Effector memory CD8-positive, alpha-beta T cell (primary cell): ENCODE measurements around the gene NAV2.
"Not testable (repeated sequence)": the region's sequence is repeated elsewhere in the genome, so short reads cannot be mapped to it uniquely, and the experiment has no call there.

Source experiments
- ATAC-seq: fragments of 150-1000 bp; cut with Tn5 transposase; replicated peaks from 2 replicates; pipeline ENCODE4 v1.10.0; 2021; ENCODE audit warnings: mild to moderate bottlenecking, moderate library complexity
- DNase-seq, 3 experiments: peaks; one replicate each; pipeline ENCODE4 v3.0.0; 2021
- H3K27ac Mint-ChIP-seq, 2 donors: one replicate each; pipeline ENCODE4 v1.8.0; 2022; ENCODE audit warnings: mild to moderate bottlenecking in 2 of 2, mixed read lengths in 2 of 2, moderate library complexity in 2 of 2
- H3K27me3 Mint-ChIP-seq, 2 donors: one replicate each; pipeline ENCODE4 v1.8.0; 2022; ENCODE audit warnings: mixed read lengths in 2 of 2
- H3K36me3 Mint-ChIP-seq: one replicate; pipeline ENCODE4 v1.8.0; 2022; ENCODE audit warnings: mild to moderate bottlenecking, moderate library complexity, mixed read lengths; ENCODE audit not compliant: insufficient read depth
- H3K4me1 Mint-ChIP-seq, 2 donors: one replicate each; pipeline ENCODE4 v1.8.0; 2022; ENCODE audit warnings: low read depth in 2 of 2, mixed read lengths in 2 of 2
- H3K4me3 Mint-ChIP-seq, 2 donors: one replicate each; pipeline ENCODE4 v1.8.0; 2022; ENCODE audit warnings: mild to moderate bottlenecking in 2 of 2, mixed read lengths in 2 of 2, moderate library complexity in 2 of 2
- H3K9me3 Mint-ChIP-seq, 2 donors: one replicate each; pipeline ENCODE4 v1.8.0; 2022; ENCODE audit warnings: mixed read lengths in 2 of 2

NAV2 gene

DNA sequence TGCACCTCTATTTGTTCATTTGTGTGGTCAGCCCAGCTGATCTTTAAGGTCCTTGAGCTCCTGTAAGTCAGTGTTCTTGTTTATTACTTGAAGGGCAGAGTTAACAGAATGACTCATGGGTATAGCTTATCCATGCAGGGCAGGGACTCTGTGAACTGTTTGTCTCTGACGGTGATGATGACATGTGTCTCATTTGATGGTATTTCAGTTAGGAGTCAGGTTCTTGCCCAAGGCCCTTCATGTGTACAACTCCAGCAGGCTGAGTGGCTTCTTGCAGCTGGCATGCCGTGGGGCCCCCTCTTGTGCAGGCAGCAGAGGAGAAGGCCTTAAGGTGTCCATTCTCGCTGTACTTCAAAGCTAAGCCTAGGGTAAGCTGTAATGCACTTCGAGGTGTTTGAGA, 282.5 kb downstream of the NAV2 start:
- ATAC-seq = no peak
- H3K36me3 Mint-ChIP-seq = no peaks in the 10 kb centered on the region
- peaks cover 22 to 27% of the 10 kb centered on the region in 2 donors for H3K27me3 Mint-ChIP-seq
- DNase-seq = no peak
- H3K4me3 Mint-ChIP-seq = no peak overlapping the region
- no peaks in the 10 kb centered on the region for H3K9me3 Mint-ChIP-seq
- H3K4me1 Mint-ChIP-seq = no peaks in the 10 kb centered on the region
- H3K27ac Mint-ChIP-seq = no peak overlapping the region

DNA sequence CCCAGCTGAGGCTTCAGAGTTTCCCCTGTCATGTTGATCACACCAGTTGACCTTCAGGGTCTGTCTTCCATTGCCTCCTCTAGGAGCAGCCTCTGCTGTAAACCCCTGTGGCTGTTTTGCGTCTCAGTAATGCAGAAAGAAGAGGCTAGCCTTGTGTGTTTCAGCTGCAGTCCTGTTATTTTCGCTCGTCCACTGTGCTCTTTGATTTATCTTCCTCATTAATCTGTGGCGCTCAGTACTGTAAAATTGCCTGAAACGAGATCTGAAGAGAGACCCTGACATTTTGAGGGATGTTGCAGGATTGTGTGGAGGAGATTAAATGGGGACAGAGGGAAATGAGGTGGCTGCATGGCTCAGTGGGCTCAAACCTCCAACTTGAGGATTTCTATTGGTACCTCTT, 283.9 kb downstream of the NAV2 start:
- no peak for ATAC-seq
- Mint-ChIP-seq H3K27ac (no peak overlapping the region), H3K4me3 (no peak overlapping the region), H3K27me3 (peaks cover 28 to 40% of the 10 kb centered on the region in 2 donors), H3K4me1 (no peaks in the 10 kb centered on the region), H3K36me3 (no peaks in the 10 kb centered on the region), H3K9me3 (no peaks in the 10 kb centered on the region)
- DNase-seq = no peak

DNA sequence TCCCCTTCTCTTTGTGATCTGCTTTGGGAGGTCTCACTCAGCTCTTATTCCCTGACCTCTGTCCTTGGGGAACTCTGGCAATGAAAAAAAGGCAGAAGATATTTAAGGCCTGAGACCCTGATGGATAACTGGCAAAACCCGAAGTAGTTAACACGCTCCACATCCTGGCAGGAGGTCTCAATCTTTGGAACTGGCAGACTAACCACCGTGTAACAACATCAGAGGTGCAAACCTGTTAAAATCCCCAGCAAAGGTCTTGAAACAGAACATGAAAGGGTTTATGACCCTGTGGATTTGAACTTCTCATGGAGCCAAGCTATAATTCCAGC, 287.3 kb downstream of the NAV2 start:
- ATAC-seq = no peak
- Mint-ChIP-seq H3K36me3 (no peaks in the 10 kb centered on the region), H3K27me3 (peaks cover 23 to 58% of the 10 kb centered on the region in 2 donors), H3K4me3 (no peak overlapping the region), H3K27ac (no peak overlapping the region), H3K9me3 (no peaks in the 10 kb centered on the region), H3K4me1 (no peaks in the 10 kb centered on the region)
- DNase-seq = no peak

DNA sequence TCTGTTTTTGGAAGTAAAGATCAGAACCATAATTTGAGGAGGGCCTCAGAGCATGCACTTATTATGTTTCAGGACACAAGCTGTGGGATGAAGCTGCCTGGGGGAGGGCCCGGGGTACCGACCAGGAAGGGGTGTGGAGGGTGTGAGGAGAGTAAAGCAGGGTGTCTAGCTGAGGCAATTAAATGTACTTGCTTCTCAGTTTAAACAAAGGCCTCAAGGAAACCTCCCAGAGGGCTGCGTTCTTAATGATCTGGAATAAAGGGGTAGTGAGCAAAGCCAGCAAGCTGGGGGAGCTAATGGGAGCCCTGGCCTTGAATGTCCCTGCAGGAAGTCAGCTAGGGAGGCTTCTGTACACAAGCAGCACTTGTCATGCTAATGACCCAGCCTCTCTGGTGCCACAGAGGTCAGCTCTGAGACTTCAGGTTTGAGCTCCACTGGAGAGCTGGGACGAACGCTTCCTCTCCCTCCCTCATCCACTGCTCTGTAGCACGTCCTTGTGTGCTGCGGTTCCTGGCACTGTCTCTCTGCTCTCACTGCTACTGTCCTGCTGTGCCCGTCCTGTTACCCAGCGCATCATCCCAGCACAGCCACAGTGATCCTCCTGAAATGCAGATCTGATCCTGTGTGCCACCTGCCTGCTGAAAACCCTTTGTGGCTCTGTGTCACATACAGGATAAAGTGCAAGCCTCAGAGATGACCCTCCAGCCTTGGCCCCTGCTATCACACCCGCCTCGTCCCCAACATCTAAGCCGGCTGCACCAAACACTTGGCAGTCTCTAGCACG, 287.9 kb downstream of the NAV2 start:
- peaks cover 23 to 58% of the 10 kb centered on the region in 2 donors for H3K27me3 Mint-ChIP-seq
- ATAC-seq = no peak
- DNase-seq = no peak

DNA sequence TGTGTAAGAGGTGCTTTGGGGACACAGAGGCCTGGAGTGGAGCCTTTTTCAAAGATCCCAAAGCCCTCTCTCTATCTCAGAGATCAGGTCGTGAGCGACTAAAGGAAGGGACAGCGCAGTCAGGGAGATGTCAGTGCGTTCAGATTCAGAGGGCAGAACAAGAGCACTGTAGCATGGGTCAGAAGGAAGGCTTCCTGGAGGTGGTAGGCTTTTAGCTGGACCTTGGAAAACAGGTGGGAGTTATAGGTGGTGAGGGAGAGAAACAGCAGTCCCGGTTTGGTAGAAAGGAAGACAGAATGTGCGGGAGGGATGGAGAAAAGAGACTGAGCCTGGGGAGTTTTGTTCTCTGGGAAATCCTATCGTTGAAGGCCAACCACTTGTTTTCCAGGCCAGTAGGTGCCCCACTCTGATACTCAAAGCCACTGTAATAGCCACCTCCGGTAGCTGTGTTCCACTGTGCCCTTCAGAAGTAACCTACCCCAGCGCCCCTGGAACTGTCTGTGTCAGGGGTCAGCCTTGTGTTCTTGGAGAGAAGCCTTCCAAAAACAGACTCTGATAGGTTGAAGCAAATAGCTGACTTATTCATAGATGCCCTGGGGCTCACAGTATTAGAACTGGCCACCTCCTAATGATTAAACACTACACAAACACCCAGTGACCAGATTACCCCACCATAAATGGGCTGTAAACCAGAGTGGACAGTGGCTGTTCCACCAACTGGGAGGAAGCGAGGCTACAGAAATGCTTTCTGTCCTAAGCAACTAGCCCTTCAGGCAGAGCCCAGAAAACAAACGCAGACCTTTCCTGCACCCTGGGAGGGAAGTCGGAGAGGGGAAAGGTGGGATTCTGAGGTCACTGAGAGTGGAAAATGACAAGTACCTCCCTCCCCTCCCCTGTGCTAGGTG, 289.9 kb downstream of the NAV2 start:
- no peak overlapping the region for H3K27ac Mint-ChIP-seq
- no peaks in the 10 kb centered on the region for H3K4me1 Mint-ChIP-seq
- H3K4me3 Mint-ChIP-seq = no peak overlapping the region
- ATAC-seq (no peak), DNase-seq (no peak)
- peaks cover 23 to 48% of the 10 kb centered on the region in 2 donors for H3K27me3 Mint-ChIP-seq
- H3K9me3 Mint-ChIP-seq = no peaks in the 10 kb centered on the region
- H3K36me3 Mint-ChIP-seq = no peaks in the 10 kb centered on the region

More for the DNA sequence above, 287.9 kb downstream of the NAV2 start:
- Mint-ChIP-seq H3K9me3 (no peaks in the 10 kb centered on the region), H3K4me3 (no peak overlapping the region), H3K4me1 (no peaks in the 10 kb centered on the region), H3K27ac (no peak overlapping the region), H3K36me3 (no peaks in the 10 kb centered on the region)

DNA sequence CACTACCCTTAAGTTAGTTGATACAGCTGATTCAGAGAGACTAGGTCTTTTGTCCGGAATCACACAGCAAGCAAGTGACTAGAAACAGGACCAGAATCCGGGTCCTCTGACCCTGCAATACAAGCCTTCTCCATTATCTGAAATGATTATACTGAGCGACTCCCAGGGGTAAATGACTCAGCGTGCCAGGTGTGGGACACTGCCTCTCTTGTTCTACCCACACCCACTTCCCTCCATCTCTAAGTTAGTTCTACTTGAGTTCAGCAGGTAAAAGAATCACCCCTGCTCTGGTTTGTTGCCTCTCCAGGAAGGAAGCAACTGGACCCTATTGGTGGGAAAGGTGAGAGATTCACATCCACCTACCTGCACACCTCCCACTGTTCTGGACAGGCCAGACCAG, 290.7 kb downstream of the NAV2 start:
- ATAC-seq (no peak), DNase-seq (no peak)
- Mint-ChIP-seq H3K36me3 (no peaks in the 10 kb centered on the region), H3K9me3 (no peaks in the 10 kb centered on the region), H3K4me3 (no peak overlapping the region), H3K4me1 (no peaks in the 10 kb centered on the region), H3K27me3 (peaks cover 19 to 42% of the 10 kb centered on the region in 2 donors), H3K27ac (no peak overlapping the region)

DNA sequence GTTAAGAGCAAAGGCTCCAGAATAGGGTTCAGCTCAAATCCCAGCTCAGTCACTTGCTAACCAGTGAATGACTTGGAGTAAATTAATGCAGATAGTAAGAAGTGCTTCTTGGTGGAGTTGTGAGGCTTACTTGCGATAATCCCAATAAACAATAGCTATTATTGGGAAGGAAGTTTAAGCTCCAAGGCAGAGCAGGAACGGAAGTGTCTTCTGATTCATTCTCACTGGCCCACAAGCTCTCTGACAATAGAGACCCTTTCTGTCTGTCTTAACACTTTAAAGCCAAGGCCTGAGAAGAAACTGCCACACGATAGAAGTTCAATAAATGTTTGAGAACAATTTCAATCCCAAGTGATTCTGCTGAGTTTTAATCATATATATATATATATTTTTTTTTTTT, 292.2 kb downstream of the NAV2 start:
- peaks cover 10 to 34% of the 10 kb centered on the region in 2 donors for H3K27me3 Mint-ChIP-seq
- ATAC-seq = no peak

DNA sequence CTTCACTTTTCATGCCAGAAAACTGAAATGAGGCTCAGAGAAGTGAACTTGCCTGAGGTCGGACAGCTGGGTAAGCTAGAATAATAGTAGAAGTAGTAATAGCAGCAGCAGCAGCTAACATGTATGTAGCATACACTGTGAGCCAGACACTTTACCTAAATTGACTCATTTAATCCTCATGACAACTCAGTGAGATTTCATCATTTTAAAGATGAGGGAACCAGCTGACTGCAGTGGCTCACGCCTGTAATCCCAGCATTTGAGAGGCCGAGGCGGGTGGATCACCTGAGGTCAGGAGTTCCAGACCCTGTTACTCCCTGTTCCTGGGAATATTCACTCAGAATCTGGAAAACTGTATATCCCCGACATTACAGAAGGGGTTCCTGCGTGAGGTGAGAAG, 293.1 kb downstream of the NAV2 start:
- H3K4me3 Mint-ChIP-seq = no peak overlapping the region
- H3K4me1 Mint-ChIP-seq = no peaks in the 10 kb centered on the region
- no peaks in the 10 kb centered on the region for H3K9me3 Mint-ChIP-seq
- ATAC-seq (no peak), DNase-seq (no peak)
- peaks cover 6 to 25% of the 10 kb centered on the region in 2 donors for H3K27me3 Mint-ChIP-seq
- H3K27ac Mint-ChIP-seq = no peak overlapping the region
- no peaks in the 10 kb centered on the region for H3K36me3 Mint-ChIP-seq

More for the DNA sequence above, 292.2 kb downstream of the NAV2 start:
- no peaks in the 10 kb centered on the region for H3K9me3 Mint-ChIP-seq
- DNase-seq = no peak
- H3K27ac Mint-ChIP-seq = no peak overlapping the region
- H3K4me3 Mint-ChIP-seq = no peak overlapping the region
- no peaks in the 10 kb centered on the region for H3K4me1 Mint-ChIP-seq
- no peaks in the 10 kb centered on the region for H3K36me3 Mint-ChIP-seq

DNA sequence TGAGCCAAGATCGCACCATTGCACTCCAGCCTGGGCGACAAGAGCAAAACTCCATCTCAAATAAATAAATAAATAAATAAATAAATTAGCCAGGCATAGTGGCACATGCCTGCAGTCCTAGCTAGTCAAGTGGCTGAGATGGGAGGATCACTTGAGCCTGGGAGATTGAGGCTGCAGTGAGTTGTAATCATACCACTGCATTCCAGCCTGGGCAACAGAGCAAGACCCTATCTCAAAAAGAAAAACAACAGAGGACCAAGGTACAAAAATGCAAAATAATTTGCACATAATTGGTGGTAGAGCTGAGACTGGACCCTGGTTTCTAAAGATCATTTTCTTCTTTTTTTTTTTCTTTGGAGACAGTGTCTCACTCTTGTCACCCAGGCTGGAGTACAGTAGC, 294.0 kb downstream of the NAV2 start:
- H3K4me1 Mint-ChIP-seq, ATAC-seq, DNase-seq, H3K36me3 Mint-ChIP-seq, H3K27ac Mint-ChIP-seq, H3K4me3 Mint-ChIP-seq, H3K9me3 Mint-ChIP-seq: not testable (repeated sequence)
- H3K27me3 Mint-ChIP-seq = peaks cover 0 to 17% of the 10 kb centered on the region in 2 donors

DNA sequence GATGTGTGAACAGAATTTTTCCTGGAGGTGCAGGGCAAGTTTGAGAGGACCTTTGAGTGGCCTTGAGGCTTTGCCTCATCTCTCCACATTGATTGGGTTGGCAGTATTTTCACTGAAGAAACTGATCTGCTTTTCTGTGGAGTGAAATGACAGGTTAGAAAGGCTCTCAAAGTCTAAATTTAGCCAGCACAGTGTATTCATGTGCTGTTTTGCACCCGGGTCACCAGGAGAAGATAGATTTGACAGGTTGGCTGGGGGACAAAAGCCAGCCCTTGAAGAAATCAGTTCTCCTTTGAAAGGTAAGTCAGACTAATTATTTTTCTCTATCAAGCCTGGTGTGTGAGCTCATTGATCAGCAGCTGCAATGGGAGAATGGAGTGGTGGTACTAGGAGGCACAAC, 294.7 kb downstream of the NAV2 start:
- DNase-seq (no peak), ATAC-seq (no peak)
- peaks cover 3% of the 10 kb centered on the region for H3K36me3 Mint-ChIP-seq
- no peak overlapping the region for H3K4me3 Mint-ChIP-seq
- no peaks in the 10 kb centered on the region for H3K9me3 Mint-ChIP-seq
- no peaks in the 10 kb centered on the region for H3K4me1 Mint-ChIP-seq
- no peak overlapping the region for H3K27ac Mint-ChIP-seq
- peaks cover 2 to 11% of the 10 kb centered on the region in 2 donors for H3K27me3 Mint-ChIP-seq

DNA sequence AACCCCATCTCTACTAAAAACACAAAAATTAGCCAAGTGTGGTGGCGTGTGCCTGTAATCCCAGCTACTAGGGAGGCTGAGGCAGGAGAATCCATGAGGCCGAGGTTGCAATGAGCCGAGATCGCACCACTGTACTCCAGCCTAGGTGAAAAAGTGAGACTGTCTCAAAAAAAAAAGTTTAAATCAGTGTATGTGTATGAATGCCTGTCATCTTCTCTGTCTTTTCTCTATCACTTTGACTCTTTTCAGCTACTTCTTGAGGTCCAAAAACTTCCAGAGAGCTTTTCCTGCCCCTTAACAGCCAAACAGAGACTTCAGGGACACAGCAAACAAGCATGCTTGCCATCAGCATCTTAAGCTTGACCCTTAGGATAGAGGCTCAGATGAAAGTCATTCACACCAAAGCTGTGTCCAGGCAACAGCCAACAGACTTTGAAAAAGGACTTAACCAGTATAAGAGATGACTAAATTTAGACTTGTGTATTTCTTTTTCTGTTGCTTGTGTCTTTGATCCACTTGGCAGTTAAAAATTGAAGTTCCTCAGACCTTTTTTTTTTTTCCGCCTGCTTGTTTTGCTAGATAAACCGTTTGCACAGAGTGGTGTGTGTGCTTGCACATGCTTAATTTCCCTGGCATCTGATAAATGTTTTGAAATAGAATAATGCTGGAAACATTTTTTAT, 295.7 kb downstream of the NAV2 start:
- Mint-ChIP-seq H3K4me1 (no peaks in the 10 kb centered on the region), H3K9me3 (no peaks in the 10 kb centered on the region), H3K27ac (no peak overlapping the region), H3K27me3 (peaks cover 4% of the 10 kb centered on the region in 2 donors), H3K36me3 (peaks cover 4% of the 10 kb centered on the region), H3K4me3 (no peak overlapping the region)
- DNase-seq = no peak
- no peak for ATAC-seq

DNA sequence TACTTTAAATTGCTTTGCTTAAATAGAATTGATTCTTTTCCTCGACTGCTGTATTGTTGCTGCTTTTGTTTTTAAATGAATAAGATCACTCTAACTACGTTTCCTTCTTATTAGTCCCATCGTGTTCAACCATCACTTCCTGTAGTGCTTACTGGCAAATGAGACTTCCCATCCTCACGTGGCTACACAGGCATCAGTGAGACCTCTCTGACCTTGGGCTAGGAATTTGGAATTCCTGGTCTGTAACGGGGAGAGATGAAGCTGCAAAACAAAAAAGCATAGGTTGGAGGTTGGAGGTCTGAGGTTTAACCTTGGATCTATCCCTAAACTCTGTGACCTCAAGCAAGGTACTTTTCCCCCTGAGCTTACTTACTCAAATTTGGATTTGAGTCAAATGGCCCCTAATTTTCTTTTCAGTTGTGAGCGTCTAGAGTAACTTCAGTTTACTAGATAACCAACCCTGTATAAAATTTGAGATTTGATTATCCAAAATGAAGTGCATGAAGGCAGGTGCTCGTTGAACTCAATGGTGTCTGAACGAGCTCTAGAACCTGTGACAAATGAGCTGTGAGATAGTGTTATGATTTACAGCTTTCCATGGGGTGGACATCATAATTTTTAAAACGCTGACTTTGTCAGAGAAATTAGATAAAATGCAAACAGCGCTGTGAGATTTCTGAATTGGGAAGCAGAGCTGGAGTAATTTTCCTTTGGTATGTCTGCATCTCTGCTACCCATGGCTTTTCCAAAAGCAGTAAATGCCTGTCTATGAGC, 296.4 kb downstream of the NAV2 start:
- no peak for ATAC-seq
- Mint-ChIP-seq H3K4me1 (no peaks in the 10 kb centered on the region), H3K27ac (no peak overlapping the region), H3K4me3 (no peak overlapping the region), H3K27me3 (peaks cover 9 to 10% of the 10 kb centered on the region in 2 donors), H3K36me3 (peaks cover 4% of the 10 kb centered on the region), H3K9me3 (no peaks in the 10 kb centered on the region)
- DNase-seq = no peak
